ENCODE data around the gene SAMD10.
A peak's percentile ranks its signal among the peaks of the same experiment; 100 is the strongest.
"Not testable (repeated sequence)": the region's sequence is repeated elsewhere in the genome, so short reads cannot be mapped to it uniquely, and the experiment has no call there.

The SAMD10 gene

DNA sequence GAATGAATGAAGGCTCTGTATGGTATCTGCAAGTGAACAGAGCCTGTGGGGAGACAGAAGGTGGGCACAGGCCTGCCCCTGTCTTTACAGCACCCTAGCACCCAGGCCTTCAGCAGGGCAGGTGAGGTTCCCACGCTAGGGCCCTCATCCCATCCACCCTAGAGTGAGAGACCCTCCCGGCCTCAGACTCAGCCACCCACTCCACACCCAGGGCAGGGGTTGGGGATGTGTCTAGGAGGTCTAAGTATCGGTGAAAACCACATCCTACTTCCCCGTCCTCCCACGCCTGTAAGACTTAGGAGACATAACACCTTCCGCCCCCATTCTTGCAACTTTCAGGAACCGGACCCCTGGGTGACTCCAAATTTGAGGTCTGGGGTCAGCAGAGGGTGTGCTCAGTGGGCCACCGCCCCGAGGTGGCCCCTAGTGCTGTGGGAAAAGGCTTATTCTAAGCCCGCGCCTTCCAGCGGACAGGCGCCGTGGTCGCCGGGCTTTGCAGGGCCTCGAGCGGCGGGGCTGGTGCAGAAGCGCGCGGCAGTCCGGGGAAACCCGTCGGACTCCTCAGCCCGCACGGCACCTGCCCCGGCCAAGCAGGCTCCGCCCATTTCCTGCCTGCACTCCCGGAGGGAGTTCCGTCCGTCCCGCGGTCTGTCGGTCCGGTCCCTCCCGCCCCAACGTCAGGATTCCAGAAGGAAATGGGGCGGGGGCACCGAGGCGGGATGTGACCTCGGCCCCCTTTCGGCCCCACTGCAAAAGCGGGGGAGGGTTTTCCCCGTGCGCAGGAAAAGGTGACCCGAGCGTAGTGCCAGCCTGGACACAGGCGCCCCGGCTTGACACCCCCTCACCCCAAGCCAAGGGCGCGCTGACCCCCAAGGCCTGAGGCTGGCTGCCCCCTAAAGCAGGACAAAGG lies 868 bp downstream of the SAMD10 start:
- Mint-ChIP-seq H3K9me3 (no peaks in the 10 kb centered on the region), H3K36me3 (ENCODE audit: insufficient read depth) (peaks cover 38% of the 10 kb centered on the region), H3K4me3 (peak overlapping the region; percentile 77 to 88), H3K4me1 (ENCODE audit: low read depth in 2 of 2) (peaks cover 53 to 64% of the 10 kb centered on the region in 2 donors), H3K27me3 (no peaks in the 10 kb centered on the region), H3K27ac (peak overlapping the region; percentile 83 to 85)
- DNase-seq = peak in 2 of 3 experiments; percentile 29 to 37
- ATAC-seq (replicated peaks) = peak; percentile 16

GRCh38 chr20:63977739-63978276 lies 1.6 kb downstream of the SAMD10 start:
- Mint-ChIP-seq H3K9me3 (no peaks in the 10 kb centered on the region), H3K27ac (peak overlapping the region; percentile 83 to 85), H3K36me3 (ENCODE audit: insufficient read depth) (peaks cover 30% of the 10 kb centered on the region), H3K4me3 (peak overlapping the region; percentile 77 to 88), H3K27me3 (no peaks in the 10 kb centered on the region), H3K4me1 (ENCODE audit: low read depth in 2 of 2) (peaks cover 49 to 59% of the 10 kb centered on the region in 2 donors)
- DNase-seq (peak; percentile 39 to 50 (median 48)), ATAC-seq (replicated peaks) (peak; percentile 30)

GRCh38 chr20:63976980-63977738 lies 2.3 kb downstream of the SAMD10 start:
- Mint-ChIP-seq H3K9me3 (no peaks in the 10 kb centered on the region), H3K4me1 (ENCODE audit: low read depth in 2 of 2) (peaks cover 42 to 53% of the 10 kb centered on the region in 2 donors), H3K27me3 (no peaks in the 10 kb centered on the region)

DNA sequence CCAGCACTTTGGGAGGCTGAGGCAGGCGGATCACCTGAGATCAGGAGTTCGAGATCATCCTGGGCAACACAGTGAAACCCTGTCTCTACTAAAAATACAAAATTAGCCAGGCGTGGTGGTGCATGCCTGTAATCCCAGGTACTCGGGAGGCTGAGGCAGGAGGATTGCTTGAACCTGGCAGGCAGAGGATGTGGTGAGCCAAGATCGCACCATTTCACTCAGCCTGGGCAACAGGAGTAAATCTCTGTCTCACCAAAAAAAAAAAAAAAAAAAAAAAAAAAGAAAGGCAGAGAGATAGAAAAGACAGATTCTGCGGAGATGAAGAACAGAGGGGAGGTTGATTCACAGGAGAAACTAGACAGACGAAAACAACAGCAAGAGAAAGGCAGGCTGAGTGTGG lies 2.9 kb downstream of the SAMD10 start:
- peaks cover 38 to 48% of the 10 kb centered on the region in 2 donors for H3K4me1 Mint-ChIP-seq (ENCODE audit: low read depth in 2 of 2)
- ATAC-seq (replicated peaks); DNase-seq; H3K27me3 Mint-ChIP-seq; H3K9me3 Mint-ChIP-seq: not testable (repeated sequence)
- peaks cover 18% of the 10 kb centered on the region for H3K36me3 Mint-ChIP-seq (ENCODE audit: insufficient read depth)
- H3K4me3 Mint-ChIP-seq = peak overlapping the region in 1 of 2 donors; percentile 8
- peak overlapping the region in 1 of 2 donors; percentile 69 for H3K27ac Mint-ChIP-seq

More at GRCh38 chr20:63976980-63977738, 2.3 kb downstream of the SAMD10 start:
- Mint-ChIP-seq H3K4me3 (peak overlapping the region; percentile 77 to 88), H3K27ac (peak overlapping the region; percentile 83 to 85), H3K36me3 (ENCODE audit: insufficient read depth) (peaks cover 24% of the 10 kb centered on the region)
- ATAC-seq (replicated peaks) (no peak), DNase-seq (no peak)

- H3K36me3 Mint-ChIP-seq (ENCODE audit: insufficient read depth) = peaks cover 10% of the 10 kb centered on the region
- no peaks in the 10 kb centered on the region for H3K27me3 Mint-ChIP-seq
- H3K27ac Mint-ChIP-seq = peak overlapping the region; percentile 71 to 84
- H3K4me3 Mint-ChIP-seq = no peak overlapping the region
- no peaks in the 10 kb centered on the region for H3K9me3 Mint-ChIP-seq
- H3K4me1 Mint-ChIP-seq (ENCODE audit: low read depth in 2 of 2) = peaks cover 26 to 37% of the 10 kb centered on the region in 2 donors
- DNase-seq (no peak), ATAC-seq (replicated peaks) (no peak)
These were observed 4.8 kb downstream of the SAMD10 start for GRCh38 chr20:63974402-63975200.

DNA sequence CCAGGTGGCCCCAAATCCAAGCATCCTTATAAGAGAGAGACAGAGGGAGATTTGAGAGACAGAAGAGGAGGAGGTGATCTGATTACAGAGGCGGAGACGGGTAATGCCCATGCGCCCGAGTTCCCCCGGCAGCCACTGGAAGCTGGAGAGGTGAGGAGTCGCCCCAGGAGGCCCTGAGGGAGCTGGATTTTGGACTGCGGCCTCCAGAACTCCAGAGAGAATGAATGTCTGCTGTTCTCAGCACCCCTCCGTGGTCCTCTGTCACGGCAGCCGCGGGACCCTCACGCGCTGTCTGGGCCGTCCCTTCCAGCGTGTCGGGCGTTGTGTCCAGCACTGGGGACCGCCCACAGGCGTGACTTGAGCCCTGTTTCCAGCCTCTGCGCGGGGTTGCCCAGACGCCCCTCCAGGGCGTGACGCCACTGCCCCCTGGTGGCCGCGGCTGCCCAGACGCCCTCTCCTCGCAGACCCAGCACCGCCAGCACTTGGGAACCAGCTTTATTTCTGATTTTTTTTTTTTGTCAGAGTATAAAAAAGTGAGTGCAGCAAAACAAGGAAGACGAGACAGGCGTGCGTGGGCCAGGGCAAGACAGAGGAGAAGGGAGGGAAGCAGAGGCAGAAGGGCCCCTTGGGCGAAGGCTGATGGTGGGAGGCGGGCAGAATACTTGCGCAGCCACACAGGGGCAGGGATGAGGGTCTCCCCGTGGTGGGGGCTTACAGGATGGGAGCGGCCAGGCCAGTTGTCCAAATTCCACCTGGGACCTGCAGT lies 5.6 kb downstream of the SAMD10 start:
- H3K4me3 Mint-ChIP-seq = no peak overlapping the region
- H3K4me1 Mint-ChIP-seq (ENCODE audit: low read depth in 2 of 2) = peaks cover 28 to 38% of the 10 kb centered on the region in 2 donors

GRCh38 chr20:63973160-63973479 lies 6.3 kb downstream of the SAMD10 start:
- H3K27me3 Mint-ChIP-seq = no peaks in the 10 kb centered on the region
- H3K27ac Mint-ChIP-seq = no peak overlapping the region
- ATAC-seq (replicated peaks) (no peak), DNase-seq (no peak)
- no peak overlapping the region for H3K4me3 Mint-ChIP-seq
- H3K4me1 Mint-ChIP-seq (ENCODE audit: low read depth in 2 of 2) = peaks cover 29 to 35% of the 10 kb centered on the region in 2 donors
- no peaks in the 10 kb centered on the region for H3K9me3 Mint-ChIP-seq
- peaks cover 10% of the 10 kb centered on the region for H3K36me3 Mint-ChIP-seq (ENCODE audit: insufficient read depth)

More for the DNA sequence above, 5.6 kb downstream of the SAMD10 start:
- DNase-seq (peak; percentile 71 to 78 (median 76)), ATAC-seq (replicated peaks) (peak; percentile 53)
- H3K9me3 Mint-ChIP-seq = no peaks in the 10 kb centered on the region
- no peaks in the 10 kb centered on the region for H3K27me3 Mint-ChIP-seq
- H3K36me3 Mint-ChIP-seq (ENCODE audit: insufficient read depth) = peaks cover 10% of the 10 kb centered on the region
- peak overlapping the region; percentile 71 to 84 for H3K27ac Mint-ChIP-seq

- Mint-ChIP-seq H3K4me1 (ENCODE audit: low read depth in 2 of 2) (peaks cover 23 to 29% of the 10 kb centered on the region in 2 donors), H3K36me3 (ENCODE audit: insufficient read depth) (peaks cover 10% of the 10 kb centered on the region), H3K9me3 (no peaks in the 10 kb centered on the region), H3K27me3 (no peaks in the 10 kb centered on the region), H3K4me3 (no peak overlapping the region), H3K27ac (no peak overlapping the region)
- ATAC-seq (replicated peaks) (no peak), DNase-seq (no peak)
These were observed 6.9 kb downstream of the SAMD10 start for GRCh38 chr20:63972312-63973159.

- H3K4me1 Mint-ChIP-seq (ENCODE audit: low read depth in 2 of 2) = peaks cover 21 to 23% of the 10 kb centered on the region in 2 donors
- H3K27ac Mint-ChIP-seq; H3K4me3 Mint-ChIP-seq; ATAC-seq (replicated peaks); H3K9me3 Mint-ChIP-seq; DNase-seq; H3K36me3 Mint-ChIP-seq (ENCODE audit: insufficient read depth); H3K27me3 Mint-ChIP-seq: not testable (repeated sequence)
These were observed 7.5 kb downstream of the SAMD10 start for GRCh38 chr20:63971960-63972311.

DNA sequence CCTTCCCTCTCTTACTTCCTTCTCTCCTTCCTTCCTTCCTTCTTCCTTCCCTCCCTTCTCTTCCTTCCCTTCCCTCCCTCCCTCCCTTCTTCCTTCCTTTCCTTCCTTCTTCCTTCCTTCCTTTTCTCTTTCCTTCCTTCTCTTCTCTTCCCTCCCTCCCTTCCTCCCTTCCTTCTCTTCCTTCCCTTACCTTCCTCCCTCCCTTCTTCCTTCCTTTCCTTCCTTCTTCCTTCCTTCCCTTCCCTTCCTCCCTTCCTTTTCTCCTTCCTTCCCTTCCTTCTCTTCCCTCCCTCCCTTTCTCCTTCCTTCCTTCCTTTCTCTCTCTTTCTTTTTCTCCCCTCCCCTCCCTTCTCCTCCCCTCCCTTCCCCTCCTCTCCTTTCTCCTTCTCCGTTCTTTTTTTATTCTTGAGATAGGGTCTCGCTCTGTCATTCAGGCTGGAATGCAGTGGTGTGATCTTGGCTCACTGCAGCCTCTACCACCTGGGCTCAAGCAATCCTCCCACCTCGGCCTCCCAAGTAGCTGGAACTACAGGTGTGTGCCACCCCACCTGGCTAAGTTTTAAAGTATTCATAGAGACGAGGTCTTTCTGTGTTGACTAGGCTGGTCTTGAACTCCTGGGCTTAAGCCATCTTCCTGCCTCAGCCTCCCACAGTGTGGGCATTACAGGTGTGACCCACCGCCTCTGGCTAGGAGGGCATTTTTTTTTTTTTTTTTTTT lies 8.6 kb downstream of the SAMD10 start:
- DNase-seq (no peak), ATAC-seq (replicated peaks) (no peak)
- no peaks in the 10 kb centered on the region for H3K27me3 Mint-ChIP-seq
- peaks cover 13 to 15% of the 10 kb centered on the region in 2 donors for H3K4me1 Mint-ChIP-seq (ENCODE audit: low read depth in 2 of 2)
- peak overlapping the region; percentile 69 for H3K4me3 Mint-ChIP-seq
- no peaks in the 10 kb centered on the region for H3K9me3 Mint-ChIP-seq
- peaks cover 10% of the 10 kb centered on the region for H3K36me3 Mint-ChIP-seq (ENCODE audit: insufficient read depth)
- H3K27ac Mint-ChIP-seq = peak overlapping the region; percentile 41 to 47

Data from effector memory CD8-positive, alpha-beta T cell (primary cell).